Measurements from ENCODE around the gene TMEM231.

The TMEM231 gene

DNA sequence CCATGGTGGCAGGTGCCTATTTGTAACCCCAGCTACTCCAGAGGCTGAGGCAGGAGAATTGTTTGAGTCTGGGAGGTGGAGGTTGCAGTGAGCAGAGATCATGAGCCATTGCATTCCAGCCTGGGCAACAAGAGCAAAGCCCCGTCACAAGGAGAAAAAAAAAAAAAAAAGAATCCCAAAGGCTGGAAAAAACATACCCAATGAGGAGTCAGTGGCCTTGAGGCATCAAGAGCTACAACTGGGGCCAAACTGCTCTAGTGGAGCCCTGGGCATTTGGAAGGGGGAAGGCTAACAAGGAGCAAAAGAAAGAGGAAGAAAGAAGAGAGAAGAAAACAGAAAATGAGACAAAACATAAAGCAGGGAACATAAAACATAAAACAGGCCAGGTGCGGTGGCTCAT is 67.7 kb downstream of the TMEM231 start:
- DNase-seq (ENCODE audit: low spot score): no peak
